Peyer's patch (tissue), 4 donors: ENCODE measurements around the gene RNF224. TPM values are rescaled to one million over a fixed set of nuclear protein-coding genes. Genes with fewer than 3 reads are reported as not detected.
"Not testable (repeated sequence)": the region's sequence is repeated elsewhere in the genome, so short reads cannot be mapped to it uniquely, and the experiment has no call there.

Source experiments
- DNase-seq, 3 donors: peaks; one replicate each; pipeline ENCODE4 v3.0.0-alpha.2; 2017 to 2019
- H3K27ac ChIP-seq, 4 donors: fragments of 200-600 bp; sonication (generic); one replicate each; pipeline ENCODE4 v1.5.1; 2016 to 2019
- H3K27me3 ChIP-seq, 2 donors: fragments of 200-600 bp; sonication (generic); one replicate each; pipeline ENCODE4 v1.5.1; 2019
- H3K36me3 ChIP-seq, 3 donors: fragments of 200-600 bp; sonication (generic); one replicate each; pipeline ENCODE4 v1.5.1; 2016 to 2019
- H3K4me1 ChIP-seq, 4 donors: fragments of 200-600 bp; sonication (generic); one replicate each; pipeline ENCODE4 v1.5.1; 2016 to 2019
- H3K4me3 ChIP-seq, 4 donors: fragments of 200-600 bp; sonication (generic); 1 replicate in 3 of 4; 2 replicates in 1 of 4; pipeline ENCODE4 v1.5.1; 2016 to 2019; ENCODE audit warnings: mild to moderate bottlenecking in 1 of 4
- H3K9me3 ChIP-seq, 4 donors: fragments of 200-600 bp; sonication (generic); one replicate each; pipeline ENCODE4 v1.5.1; 2016 to 2019; ENCODE audit warnings: mild to moderate bottlenecking in 1 of 4
- POLR2A ChIP-seq, 2 donors: fragments of 450-650 bp; IDR thresholded peaks; one replicate each; pipeline ENCODE4 v1.5.1; 2017; ENCODE audit warnings: antibody characterized with exemption in 2 of 2, mild to moderate bottlenecking in 2 of 2, moderate library complexity in 2 of 2
- total RNA-seq, 4 donors: library from RNA; depleted of rRNA; stranded (reverse); fragments of >200 nt; gene quantifications; one replicate each; pipeline ENCODE4 v1.1.0, GENCODE V29; 2016
- TF ChIP-seq, protein P1 (sequence below), 6 experiments: fragments of 450-650 bp in 4 of 6; fragments of 200-600 bp in 2 of 6; sonication (generic) in 1 of 6; IDR thresholded peaks; one replicate each; pipeline ENCODE4 v1.5.1; 2017 to 2019; ENCODE audit warnings: antibody characterized with exemption in 6 of 6, mild to moderate bottlenecking in 3 of 6, moderate library complexity in 1 of 6

The RNF224 gene
- total RNA-seq, 4 donors from 2014 or later: not detected

DNA sequence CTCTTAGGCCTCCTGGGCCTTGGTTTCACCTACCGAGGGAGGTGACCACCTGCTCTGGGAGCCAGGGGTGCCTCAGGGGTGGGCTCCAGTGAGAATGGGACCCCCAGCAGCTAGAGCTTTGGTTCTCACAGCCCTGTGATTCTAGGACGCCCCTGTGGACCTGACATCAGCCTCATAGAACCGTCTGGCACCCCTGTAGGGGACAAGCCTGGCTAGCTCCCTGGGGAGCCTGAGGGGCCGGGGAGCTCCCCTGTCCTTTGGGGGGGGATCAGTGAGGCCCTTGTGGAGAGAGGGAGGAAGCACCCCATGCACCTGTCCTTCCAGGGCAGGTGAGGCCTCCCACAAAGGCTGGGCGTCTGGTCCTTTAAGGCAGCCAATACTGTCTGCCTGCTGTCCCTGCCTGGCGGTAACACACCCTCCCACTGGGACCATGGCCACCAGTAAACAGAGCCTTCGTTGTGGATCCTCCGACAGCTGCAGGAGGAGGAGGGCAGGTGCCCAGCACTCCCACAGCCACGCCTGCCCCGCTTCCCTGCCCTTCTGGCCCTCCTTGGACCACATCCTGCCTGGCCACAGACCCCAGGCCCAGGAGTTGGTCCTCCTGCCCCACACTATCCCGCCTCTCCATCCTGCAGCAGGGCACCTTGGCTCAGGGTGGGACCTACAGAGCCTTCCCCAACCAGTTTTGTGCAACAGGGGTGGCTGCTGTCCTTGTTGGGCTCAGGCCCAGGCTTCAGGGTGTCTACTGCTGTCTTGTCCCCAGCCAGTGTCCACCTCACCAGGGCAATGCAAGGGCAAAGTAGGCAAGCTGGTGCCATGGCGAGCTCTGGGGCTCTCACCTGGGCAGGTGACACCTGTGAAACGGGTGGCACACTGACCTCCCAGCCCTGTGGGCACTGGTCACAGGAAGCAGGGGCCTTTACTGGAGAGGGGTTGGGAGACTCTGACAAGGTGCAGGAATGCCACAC is 10.7 kb downstream of the RNF224 start:
- Histone ChIP-seq H3K4me3 (no peak overlapping the region), H3K27me3 (peaks cover 0 to 3% of the 10 kb centered on the region in 2 donors), H3K36me3 (peaks cover 0 to 12% (median 0%) of the 10 kb centered on the region in 3 donors), H3K9me3 (peaks cover 0 to 1% (median 0%) of the 10 kb centered on the region in 4 donors), H3K27ac (peak overlapping the region in 3 of 4 donors; percentile 18 to 77 (median 65)), H3K4me1 (peaks cover 8 to 61% (median 24%) of the 10 kb centered on the region in 4 donors)
- peak in 1 of 3 donors; percentile 83 for DNase-seq
- TF ChIP-seq POLR2A (IDR thresholded peaks at IDR 0.05): peak in 1 of 2 donors; percentile 51
- TF ChIP-seq, protein P1, sequence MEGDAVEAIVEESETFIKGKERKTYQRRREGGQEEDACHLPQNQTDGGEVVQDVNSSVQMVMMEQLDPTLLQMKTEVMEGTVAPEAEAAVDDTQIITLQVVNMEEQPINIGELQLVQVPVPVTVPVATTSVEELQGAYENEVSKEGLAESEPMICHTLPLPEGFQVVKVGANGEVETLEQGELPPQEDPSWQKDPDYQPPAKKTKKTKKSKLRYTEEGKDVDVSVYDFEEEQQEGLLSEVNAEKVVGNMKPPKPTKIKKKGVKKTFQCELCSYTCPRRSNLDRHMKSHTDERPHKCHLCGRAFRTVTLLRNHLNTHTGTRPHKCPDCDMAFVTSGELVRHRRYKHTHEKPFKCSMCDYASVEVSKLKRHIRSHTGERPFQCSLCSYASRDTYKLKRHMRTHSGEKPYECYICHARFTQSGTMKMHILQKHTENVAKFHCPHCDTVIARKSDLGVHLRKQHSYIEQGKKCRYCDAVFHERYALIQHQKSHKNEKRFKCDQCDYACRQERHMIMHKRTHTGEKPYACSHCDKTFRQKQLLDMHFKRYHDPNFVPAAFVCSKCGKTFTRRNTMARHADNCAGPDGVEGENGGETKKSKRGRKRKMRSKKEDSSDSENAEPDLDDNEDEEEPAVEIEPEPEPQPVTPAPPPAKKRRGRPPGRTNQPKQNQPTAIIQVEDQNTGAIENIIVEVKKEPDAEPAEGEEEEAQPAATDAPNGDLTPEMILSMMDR (IDR thresholded peaks at IDR 0.05): no peak

DNA sequence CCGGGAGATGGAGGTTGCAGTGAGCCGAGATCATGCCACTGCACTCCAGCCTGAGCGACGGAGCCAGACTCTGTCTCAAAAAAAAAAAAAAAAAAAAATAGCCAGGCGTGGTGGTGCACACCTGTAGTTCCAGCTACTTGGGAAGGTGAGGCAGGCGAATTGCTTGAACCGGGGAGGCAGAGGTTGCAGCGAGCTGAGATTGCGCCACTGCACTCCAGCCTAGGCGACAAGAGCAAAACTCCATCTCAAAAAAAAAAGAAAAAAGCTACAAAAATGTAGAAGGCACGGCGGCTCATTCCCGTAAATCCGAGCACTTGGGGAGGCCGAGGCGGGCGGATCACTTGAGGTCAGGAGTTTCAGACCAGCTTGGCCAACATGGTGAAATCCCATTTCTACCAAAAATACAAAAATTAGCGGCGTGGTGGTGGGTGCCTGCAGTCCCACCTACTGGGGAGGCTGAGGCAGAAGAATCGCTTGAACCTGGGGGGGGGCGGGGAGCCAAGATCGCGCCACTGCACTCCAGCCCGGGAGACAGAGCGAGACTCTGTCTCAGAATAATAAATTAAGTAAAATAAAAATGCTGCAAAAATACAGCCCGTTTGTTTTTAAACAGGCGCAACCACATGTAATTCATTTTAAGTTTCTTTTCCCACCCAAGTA is 12.4 kb downstream of the RNF224 start:
- not testable (repeated sequence) for H3K27me3 ChIP-seq, DNase-seq, H3K9me3 ChIP-seq
- Histone ChIP-seq H3K36me3 (peaks cover 0 to 19% (median 0%) of the 10 kb centered on the region in 3 donors), H3K4me1 (peaks cover 8 to 67% (median 20%) of the 10 kb centered on the region in 4 donors), H3K4me3 (peak overlapping the region; percentile 58 to 80 (median 74)), H3K27ac (peak overlapping the region; percentile 87 to 100 (median 100))

DNA sequence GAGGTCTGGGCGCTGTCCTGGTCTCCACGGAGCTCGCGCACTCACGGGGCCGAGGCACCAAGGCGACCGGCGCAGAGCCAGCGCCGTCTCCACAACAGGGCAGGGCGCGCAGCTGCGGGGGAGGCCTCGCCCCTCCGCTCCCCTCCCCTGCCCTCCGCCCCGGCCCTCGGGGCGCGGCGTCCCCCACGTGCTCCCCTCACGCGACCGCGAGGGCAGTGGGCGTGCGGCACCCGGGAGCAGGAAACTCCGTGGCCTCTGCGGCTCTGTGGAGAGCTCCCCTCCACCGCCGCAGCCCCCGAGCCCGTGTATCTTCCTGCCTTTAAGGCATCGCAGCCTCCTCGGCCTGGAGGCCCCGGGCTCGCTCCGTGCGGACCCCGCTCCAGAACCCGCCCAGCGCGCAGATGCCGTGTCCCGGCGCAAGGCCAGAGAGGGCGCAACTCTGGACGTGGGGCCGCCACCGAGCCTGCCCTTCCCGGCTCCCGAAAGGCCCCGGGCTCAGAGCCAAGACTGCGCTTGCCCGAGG is 13.1 kb downstream of the RNF224 start:
- peak; percentile 63 to 88 (median 83) for DNase-seq
- H3K4me1 ChIP-seq: peaks cover 8 to 67% (median 17%) of the 10 kb centered on the region in 4 donors
- H3K36me3 ChIP-seq: peaks cover 0 to 19% (median 0%) of the 10 kb centered on the region in 3 donors
- peak overlapping the region; percentile 58 to 80 (median 74) for H3K4me3 ChIP-seq
- H3K27ac ChIP-seq: peak overlapping the region; percentile 87 to 100 (median 100)
- TF ChIP-seq, protein P1 (IDR thresholded peaks at IDR 0.05): peak in 1 of 6 experiments; percentile 16
- peak; percentile 40 to 52 for TF ChIP-seq POLR2A (IDR thresholded peaks at IDR 0.05)
- no peaks in the 10 kb centered on the region for H3K27me3 ChIP-seq
- H3K9me3 ChIP-seq: no peaks in the 10 kb centered on the region

DNA sequence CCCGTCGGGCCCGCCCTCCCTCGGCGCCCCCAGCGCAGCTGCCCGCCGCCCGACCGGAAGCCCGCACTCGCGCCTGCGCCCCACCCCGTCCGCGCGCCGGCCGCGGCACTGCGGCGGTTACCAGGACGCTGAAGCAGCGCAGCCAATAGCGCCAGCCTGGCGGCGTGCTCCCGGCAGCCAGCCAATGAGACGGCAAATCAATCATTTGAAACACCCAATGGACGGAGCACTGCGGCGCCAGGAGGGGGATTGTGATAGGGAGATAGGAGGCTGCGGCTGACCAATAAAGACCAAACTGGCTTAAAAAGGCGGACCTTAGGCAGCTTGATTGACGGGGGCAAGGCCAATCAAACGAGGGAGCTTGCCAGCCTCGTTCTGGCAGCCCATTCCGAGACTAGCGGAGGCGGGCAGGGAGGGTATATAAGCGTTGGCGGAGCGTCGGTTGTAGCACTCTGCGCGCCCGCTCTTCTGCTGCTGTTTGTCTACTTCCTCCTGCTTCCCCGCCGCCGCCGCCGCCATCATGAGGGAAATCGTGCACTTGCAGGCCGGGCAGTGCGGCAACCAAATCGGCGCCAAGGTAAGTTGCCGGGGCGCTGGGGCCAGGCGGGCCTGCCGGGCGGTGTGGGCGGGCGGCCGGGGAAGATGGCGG is 13.7 kb downstream of the RNF224 start, which contains the start of gene TUBB4B:
TUBB4B (plus strand) TSS at position 447 of the 649 bp plus-strand sequence; CDS start at position 521, 74 bp downstream.
- H3K27me3 ChIP-seq: no peaks in the 10 kb centered on the region
- TF ChIP-seq, protein P1 (IDR thresholded peaks at IDR 0.05): peak in 3 of 6 experiments; percentile 8 to 20 (median 15)
- TF ChIP-seq POLR2A (IDR thresholded peaks at IDR 0.05): peak; percentile 100
- peak within 1 kb of the TSS; percentile 95 to 100 (median 100) for H3K27ac ChIP-seq
- H3K4me1 ChIP-seq: peaks cover 8 to 61% (median 12%) of the 10 kb centered on the region in 4 donors
- no peaks in the 10 kb centered on the region for H3K9me3 ChIP-seq
- H3K36me3 ChIP-seq: peaks cover 0 to 19% (median 0%) of the 10 kb centered on the region in 3 donors
- H3K4me3 ChIP-seq: peak within 1 kb of the TSS; percentile 80 to 99 (median 86)
- peak; percentile 98 to 99 (median 98) for DNase-seq

DNA sequence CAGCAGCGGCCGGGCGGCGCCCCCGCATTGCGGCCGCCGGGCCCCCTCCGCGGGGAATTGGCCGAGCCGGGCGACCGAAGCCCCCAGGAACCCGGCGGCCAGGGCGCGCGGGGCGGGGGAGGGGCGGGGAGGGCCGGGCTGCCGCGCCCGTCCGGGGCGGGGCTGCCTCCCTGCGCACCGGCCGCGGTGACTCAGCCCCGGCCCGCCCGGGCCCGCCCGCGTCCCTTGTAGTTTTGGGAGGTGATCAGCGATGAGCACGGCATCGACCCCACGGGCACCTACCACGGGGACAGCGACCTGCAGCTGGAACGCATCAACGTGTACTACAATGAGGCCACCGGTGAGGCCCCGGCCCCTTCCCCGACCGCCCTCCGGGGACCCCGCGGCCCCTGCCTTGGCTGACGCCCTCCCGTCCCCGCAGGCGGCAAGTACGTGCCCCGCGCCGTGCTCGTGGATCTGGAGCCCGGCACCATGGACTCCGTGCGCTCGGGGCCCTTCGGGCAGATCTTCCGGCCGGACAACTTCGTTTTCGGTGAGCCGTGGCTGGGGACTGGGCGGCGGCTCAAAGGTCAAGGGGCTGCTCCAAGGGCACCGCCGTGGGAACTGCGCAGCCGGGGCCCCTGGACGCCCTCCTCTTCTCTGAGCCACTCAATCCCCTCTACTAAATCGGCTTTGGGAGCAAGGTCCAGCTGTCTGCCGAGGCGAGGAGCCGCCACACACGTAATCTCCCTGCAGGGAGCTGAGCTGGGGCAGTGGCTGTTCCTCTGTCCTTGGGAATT is 14.4 kb downstream of the RNF224 start:
- Histone ChIP-seq H3K27me3 (no peaks in the 10 kb centered on the region), H3K36me3 (peaks cover 0 to 19% (median 0%) of the 10 kb centered on the region in 3 donors), H3K27ac (peak overlapping the region; percentile 93 to 100 (median 97)), H3K4me3 (peak overlapping the region; percentile 70 to 99 (median 86)), H3K4me1 (peaks cover 5 to 54% (median 7%) of the 10 kb centered on the region in 4 donors), H3K9me3 (no peaks in the 10 kb centered on the region)
- DNase-seq: peak; percentile 39 to 86 (median 83)
- TF ChIP-seq, protein P1 (IDR thresholded peaks at IDR 0.05): peak in 1 of 6 experiments; percentile 1
- TF ChIP-seq POLR2A (IDR thresholded peaks at IDR 0.05): peak; percentile 12 to 20
